GM12878 (cell line): Measurements from ENCODE around the gene CSNK1G1.

Experiments
- CTCF ChIP-seq, 3 experiments: IDR thresholded peaks in 2 of 3; conservative IDR thresholded peaks in 1 of 3; 2 replicates each; pipeline ENCODE4 v1.5.1; 2011; ENCODE audit warnings: low read depth in 3 of 3, low read length in 3 of 3, mild to moderate bottlenecking in 3 of 3, control low read depth in 2 of 3, moderate library complexity in 2 of 3, inconsistent platforms in 1 of 3, mixed read lengths in 1 of 3; ENCODE audit not compliant: control insufficient read depth in 2 of 3, insufficient read depth in 1 of 3; ENCODE audit errors: extremely low read depth in 1 of 3
- EGR1 ChIP-seq, 2 experiments: IDR thresholded peaks; 1 replicate in 1 of 2; 2 replicates in 1 of 2; pipeline ENCODE4 v1.6.1; 2011 to 2012; ENCODE audit warnings: low read depth in 2 of 2, low read length in 2 of 2, borderline replicate concordance in 1 of 2, mild to moderate bottlenecking in 1 of 2, moderate library complexity in 1 of 2
- MXI1 ChIP-seq: fragments of 150-350 bp; IDR thresholded peaks from 2 replicates; pipeline ENCODE4 v1.6.1; 2011; ENCODE audit warnings: low read depth, mild to moderate bottlenecking, inconsistent platforms, low read length, improper control_type of control experiment
- SMARCA5 ChIP-seq: fragments of 450-650 bp; IDR thresholded peaks from 2 replicates; pipeline ENCODE4 v1.6.1; 2017; ENCODE audit warnings: mild to moderate bottlenecking
- SUZ12 ChIP-seq: fragments of 200-600 bp; sonication (generic); IDR thresholded peaks from one replicate; pipeline ENCODE4 v1.6.1; 2018; ENCODE audit warnings: antibody characterized with exemption, mild to moderate bottlenecking; ENCODE audit not compliant: unreplicated experiment
- TBL1XR1 ChIP-seq: IDR thresholded peaks from 2 replicates; pipeline ENCODE4 v1.6.1; 2012; ENCODE audit warnings: low read depth, low read length, improper control_type of control experiment
- ZBTB33 ChIP-seq: fragments of 450-650 bp; IDR thresholded peaks from 2 replicates; pipeline ENCODE4 v1.6.1; 2017; ENCODE audit warnings: mild to moderate bottlenecking

GRCh38 chr15:64155802-64156651 lies 199.9 kb downstream of the CSNK1G1 start:
- TF ChIP-seq MXI1, result no peak
- TF ChIP-seq SUZ12, result no peak
- no peak for TF ChIP-seq ZBTB33
- no peak for TF ChIP-seq TBL1XR1
- TF ChIP-seq CTCF (IDR thresholded peaks at IDR 0.05 in 2 of 3, conservative IDR thresholded peaks at IDR 0.05 in 1 of 3; ENCODE audit: control insufficient read depth in 2 of 3, extremely low read depth in 1 of 3, insufficient read depth in 1 of 3, low read depth in 3 of 3, low read length in 3 of 3), result no peak
- no peak for TF ChIP-seq EGR1 (IDR thresholded peaks at IDR 0.05; ENCODE audit: borderline replicate concordance in 1 of 2, low read depth in 2 of 2, low read length in 2 of 2)
- TF ChIP-seq SMARCA5, result no peak
